Activated CD4-positive, alpha-beta memory T cell treated with anti-CD3 and anti-CD28 coated beads, Interleukin-2, amount 10 ng/mL, durations not matched to agents 7 days and 5 days (primary cell): ENCODE data around the gene ANKRD53. TPM values are rescaled to one million over a fixed set of nuclear protein-coding genes. Genes with fewer than 3 reads are reported as not detected.

ENCODE experiments used
- CTCF ChIA-PET: fragments of 350-600 bp; sonication (Branson Sonifier 250); formaldehyde crosslinking; loops from one replicate; lab custom pipeline; 2021; ENCODE audit warnings: antibody characterized with exemption, inconsistent platforms; lab: Charles Lee
- POLR2A ChIA-PET: fragments of 350-600 bp; sonication (Branson Sonifier 250); formaldehyde crosslinking; loops from one replicate; lab custom pipeline; 2021; ENCODE audit warnings: antibody characterized with exemption; lab: Charles Lee
- DNase-seq: peaks from one replicate; pipeline ENCODE4 v3.0.0-alpha.2; 2020
- H3K27ac Mint-ChIP-seq: one replicate; pipeline ENCODE4 v1.8.0; 2021; ENCODE audit warnings: mild to moderate bottlenecking, mixed read lengths
- H3K27me3 Mint-ChIP-seq: one replicate; pipeline ENCODE4 v1.8.0; 2021; ENCODE audit warnings: mixed read lengths
- H3K36me3 Mint-ChIP-seq: one replicate; pipeline ENCODE4 v1.8.0; 2021; ENCODE audit warnings: low read depth, mixed read lengths
- H3K4me1 Mint-ChIP-seq: one replicate; pipeline ENCODE4 v1.8.0; 2021; ENCODE audit warnings: mixed read lengths
- H3K4me3 Mint-ChIP-seq: one replicate; pipeline ENCODE4 v1.8.0; 2021; ENCODE audit warnings: mild to moderate bottlenecking, mixed read lengths
- H3K9me3 Mint-ChIP-seq: one replicate; pipeline ENCODE4 v1.8.0; 2021; ENCODE audit warnings: mixed read lengths
- total RNA-seq, 2 experiments: library from RNA; stranded (reverse); gene quantifications; one replicate each; pipeline ENCODE4 v1.2.3, GENCODE V29; 2021

The ANKRD53 gene
- total RNA-seq, 2 experiments from 2014 or later: not detected

GRCh38 chr2:70962885-70963878, 15.2 kb upstream of the ANKRD53 start:
- Mint-ChIP-seq H3K4me1 (peaks cover 10% of the 10 kb centered on the region), H3K27ac (no peak overlapping the region), H3K36me3 (no peaks in the 10 kb centered on the region), H3K27me3 (peaks cover 30% of the 10 kb centered on the region), H3K4me3 (no peak overlapping the region), H3K9me3 (no peaks in the 10 kb centered on the region)
- CTCF ChIA-PET: interaction anchor here (1.2 to 4.0 kb wide), 8 partner anchors 9 to 192 kb away, joined by 3 to 20 read pairs (median 6); no protein-coding TSS in a partner anchor
- peak; percentile 15 for DNase-seq
- POLR2A ChIA-PET: interaction anchor here (1.1 kb wide), 1 partner anchor 15 kb away, joined by 4 read pairs; no protein-coding TSS in a partner anchor

- H3K4me1 Mint-ChIP-seq: peaks cover 4% of the 10 kb centered on the region
- ChIA-PET POLR2A (interaction anchor here (1.1 kb wide), 1 partner anchor 16 kb away, joined by 4 read pairs; no protein-coding TSS in a partner anchor), CTCF (interaction anchor here (0.7 to 4.6 kb wide), 15 partner anchors 10 to 1191 kb away, joined by 3 to 37 read pairs (median 6); partner anchors contain the start of genes ANKRD53 and NAGK)
- DNase-seq: no peak
- H3K27ac Mint-ChIP-seq: no peak overlapping the region
- H3K4me3 Mint-ChIP-seq: no peak overlapping the region
- no peaks in the 10 kb centered on the region for H3K9me3 Mint-ChIP-seq
- H3K36me3 Mint-ChIP-seq: no peaks in the 10 kb centered on the region
- peaks cover 33% of the 10 kb centered on the region for H3K27me3 Mint-ChIP-seq
Observed at GRCh38 chr2:70964133-70964532, 14.3 kb upstream of the ANKRD53 start.

GRCh38 chr2:70964596-70965386, 13.6 kb upstream of the ANKRD53 start:
- peaks cover 37% of the 10 kb centered on the region for H3K27me3 Mint-ChIP-seq
- H3K27ac Mint-ChIP-seq: no peak overlapping the region

GRCh38 chr2:70965506-70965905, 12.9 kb upstream of the ANKRD53 start:
- peak; percentile 12 for DNase-seq
- CTCF ChIA-PET: interaction anchor here (0.6 to 4.6 kb wide), 16 partner anchors 8 to 368 kb away, joined by 3 to 37 read pairs (median 5); partner anchors contain the start of genes ANKRD53, FIGLA and NAGK
- Mint-ChIP-seq H3K4me1 (peaks cover 3% of the 10 kb centered on the region), H3K9me3 (no peaks in the 10 kb centered on the region), H3K4me3 (peak overlapping the region; percentile 70), H3K27ac (no peak overlapping the region), H3K36me3 (no peaks in the 10 kb centered on the region), H3K27me3 (peaks cover 41% of the 10 kb centered on the region)
- POLR2A ChIA-PET: no interaction called here

More at GRCh38 chr2:70964596-70965386, 13.6 kb upstream of the ANKRD53 start:
- H3K36me3 Mint-ChIP-seq: no peaks in the 10 kb centered on the region
- peak; percentile 82 for DNase-seq
- ChIA-PET POLR2A (interaction anchor here (1.1 kb wide), 1 partner anchor 17 kb away, joined by 4 read pairs; no protein-coding TSS in a partner anchor), CTCF (interaction anchor here (0.7 to 4.6 kb wide), 22 partner anchors 9 to 1192 kb away, joined by 3 to 37 read pairs (median 5); partner anchors contain the start of genes ANKRD53, FIGLA and NAGK)
- peak overlapping the region; percentile 70 for H3K4me3 Mint-ChIP-seq
- H3K9me3 Mint-ChIP-seq: no peaks in the 10 kb centered on the region
- peaks cover 3% of the 10 kb centered on the region for H3K4me1 Mint-ChIP-seq

- DNase-seq: no peak
- POLR2A ChIA-PET: no interaction called here
- H3K27me3 Mint-ChIP-seq: peaks cover 46% of the 10 kb centered on the region
Observed at GRCh38 chr2:70966681-70967080, 11.7 kb upstream of the ANKRD53 start.

GRCh38 chr2:70967189-70967588, 11.2 kb upstream of the ANKRD53 start:
- H3K27me3 Mint-ChIP-seq: peaks cover 51% of the 10 kb centered on the region
- no peaks in the 10 kb centered on the region for H3K9me3 Mint-ChIP-seq

More at GRCh38 chr2:70966681-70967080, 11.7 kb upstream of the ANKRD53 start:
- H3K4me1 Mint-ChIP-seq: peaks cover 3% of the 10 kb centered on the region
- CTCF ChIA-PET: interaction anchor here (0.7 to 4.6 kb wide), 8 partner anchors 12 to 35 kb away, joined by 3 to 37 read pairs (median 9); partner anchors contain the start of gene ANKRD53
- no peak overlapping the region for H3K4me3 Mint-ChIP-seq
- H3K27ac Mint-ChIP-seq: no peak overlapping the region
- no peaks in the 10 kb centered on the region for H3K9me3 Mint-ChIP-seq
- H3K36me3 Mint-ChIP-seq: no peaks in the 10 kb centered on the region

GRCh38 chr2:70974592-70974991, 3.8 kb upstream of the ANKRD53 start:
- peaks cover 15% of the 10 kb centered on the region for H3K4me1 Mint-ChIP-seq
- DNase-seq: no peak
- no peaks in the 10 kb centered on the region for H3K9me3 Mint-ChIP-seq
- ChIA-PET CTCF (interaction anchor here (0.7 to 3.1 kb wide), 4 partner anchors 10 to 27 kb away, joined by 3 to 18 read pairs (median 3); no protein-coding TSS in a partner anchor), POLR2A (interaction anchor here (1.2 kb wide), 1 partner anchor 94 kb away, joined by 3 read pairs; the partner anchor contains the start of gene NAGK)
- H3K27me3 Mint-ChIP-seq: peaks cover 27% of the 10 kb centered on the region
- no peak overlapping the region for H3K27ac Mint-ChIP-seq
- H3K4me3 Mint-ChIP-seq: no peak overlapping the region
- no peaks in the 10 kb centered on the region for H3K36me3 Mint-ChIP-seq

More at GRCh38 chr2:70967189-70967588, 11.2 kb upstream of the ANKRD53 start:
- no peak for DNase-seq
- H3K27ac Mint-ChIP-seq: no peak overlapping the region
- no peaks in the 10 kb centered on the region for H3K36me3 Mint-ChIP-seq
- H3K4me3 Mint-ChIP-seq: no peak overlapping the region
- CTCF ChIA-PET: interaction anchor here (1.7 to 4.6 kb wide), 4 partner anchors 12 to 35 kb away, joined by 7 to 37 read pairs (median 14); partner anchors contain the start of gene ANKRD53
- POLR2A ChIA-PET: no interaction called here
- peaks cover 3% of the 10 kb centered on the region for H3K4me1 Mint-ChIP-seq

- H3K36me3 Mint-ChIP-seq: no peaks in the 10 kb centered on the region
- H3K9me3 Mint-ChIP-seq: no peaks in the 10 kb centered on the region
- no peak for DNase-seq
- H3K4me3 Mint-ChIP-seq: no peak overlapping the region
- H3K27ac Mint-ChIP-seq: no peak overlapping the region
- H3K4me1 Mint-ChIP-seq: peaks cover 15% of the 10 kb centered on the region
- CTCF ChIA-PET: interaction anchor here (0.7 to 3.1 kb wide), 3 partner anchors 9 to 27 kb away, joined by 3 to 18 read pairs (median 3); no protein-coding TSS in a partner anchor
- peaks cover 24% of the 10 kb centered on the region for H3K27me3 Mint-ChIP-seq
- POLR2A ChIA-PET: interaction anchor here (1.2 kb wide), 1 partner anchor 94 kb away, joined by 3 read pairs; the partner anchor contains the start of gene NAGK
Observed at GRCh38 chr2:70975237-70975636, 3.2 kb upstream of the ANKRD53 start.

- CTCF ChIA-PET: interaction anchor here (1.2 to 3.8 kb wide), 2 partner anchors 12 to 24 kb away, joined by 3 to 37 read pairs; no protein-coding TSS in a partner anchor
- H3K27me3 Mint-ChIP-seq: peaks cover 11% of the 10 kb centered on the region
- H3K36me3 Mint-ChIP-seq: no peaks in the 10 kb centered on the region
- no peaks in the 10 kb centered on the region for H3K9me3 Mint-ChIP-seq
- peak; percentile 40 for DNase-seq
- H3K27ac Mint-ChIP-seq: peak overlapping the region; percentile 73
- POLR2A ChIA-PET: interaction anchor here (1.5 kb wide), 1 partner anchor 91 kb away, joined by 4 read pairs; the partner anchor contains the start of gene NAGK
- H3K4me1 Mint-ChIP-seq: peaks cover 15% of the 10 kb centered on the region
- H3K4me3 Mint-ChIP-seq: peak overlapping the region; percentile 68
Observed at GRCh38 chr2:70977605-70978205, 725 bp upstream of the ANKRD53 start.

GRCh38 chr2:70979180-70979488, 704 bp downstream of the ANKRD53 start:
- H3K4me1 Mint-ChIP-seq: peaks cover 15% of the 10 kb centered on the region
- POLR2A ChIA-PET: interaction anchor here (1.5 kb wide), 1 partner anchor 90 kb away, joined by 4 read pairs; the partner anchor contains the start of gene NAGK
- no peak overlapping the region for H3K4me3 Mint-ChIP-seq

GRCh38 chr2:70979626-70980025, 1.2 kb downstream of the ANKRD53 start:
- CTCF ChIA-PET: interaction anchor here (3.8 kb wide), 1 partner anchor 14 kb away, joined by 37 read pairs; no protein-coding TSS in a partner anchor
- H3K36me3 Mint-ChIP-seq: no peaks in the 10 kb centered on the region
- no peak overlapping the region for H3K27ac Mint-ChIP-seq
- POLR2A ChIA-PET: no interaction called here
- no peaks in the 10 kb centered on the region for H3K9me3 Mint-ChIP-seq
- H3K27me3 Mint-ChIP-seq: peaks cover 4% of the 10 kb centered on the region
- peaks cover 19% of the 10 kb centered on the region for H3K4me1 Mint-ChIP-seq
- no peak for DNase-seq
- H3K4me3 Mint-ChIP-seq: no peak overlapping the region

More at GRCh38 chr2:70979180-70979488, 704 bp downstream of the ANKRD53 start:
- Mint-ChIP-seq H3K9me3 (no peaks in the 10 kb centered on the region), H3K27me3 (peaks cover 5% of the 10 kb centered on the region), H3K27ac (no peak overlapping the region), H3K36me3 (no peaks in the 10 kb centered on the region)
- CTCF ChIA-PET: interaction anchor here (3.8 kb wide), 1 partner anchor 13 kb away, joined by 37 read pairs; no protein-coding TSS in a partner anchor
- no peak for DNase-seq
